HepG2 (cell line): ENCODE data around the gene DLG4. TPM values are rescaled to one million over a fixed set of nuclear protein-coding genes. Genes with fewer than 3 reads are reported as not detected.

Experiments used
- BHLHE40 ChIP-seq: IDR thresholded peaks from 2 replicates; pipeline ENCODE4 v1.6.1; 2011; ENCODE audit warnings: low read length, improper control_type of control experiment
- CREM ChIP-seq, 2 experiments: sonication (generic) in 1 of 2; formaldehyde crosslinking in 1 of 2; IDR thresholded peaks; 2 replicates each; pipeline versions ENCODE4 v1.4.0 to v1.6.1; 2016 to 2020; ENCODE audit warnings: antibody characterized with exemption in 1 of 2, mild to moderate bottlenecking in 1 of 2, missing genetic modification reagents in 1 of 2
- HNF1B ChIP-seq: sonication (generic); formaldehyde crosslinking; IDR thresholded peaks from 2 replicates; pipeline ENCODE4 v1.5.1; 2020; ENCODE audit warnings: mild to moderate bottlenecking, moderate library complexity, missing genetic modification reagents
- KAT8 ChIP-seq: IDR thresholded peaks from 2 replicates; pipeline ENCODE4 v1.6.1; 2016; ENCODE audit warnings: missing genetic modification reagents, missing compliant biosample characterization
- MAX ChIP-seq: IDR thresholded peaks from 2 replicates; pipeline ENCODE4 v1.6.1; 2012; ENCODE audit warnings: inconsistent platforms
- POLR2A ChIP-seq, 2 experiments: IDR thresholded peaks; 2 replicates each; pipeline ENCODE4 v1.6.1; 2011; ENCODE audit warnings: low read depth in 2 of 2, low read length in 2 of 2, mild to moderate bottlenecking in 1 of 2, moderate library complexity in 1 of 2; ENCODE audit not compliant: insufficient read depth in 1 of 2
- PTBP1 ChIP-seq: fragments of 200-400 bp; formaldehyde crosslinking; IDR thresholded peaks from 2 replicates; pipeline ENCODE4 v1.6.1; 2018; ENCODE audit warnings: low read length, low read depth; ENCODE audit not compliant: poor library complexity, severe bottlenecking
- RFX1 ChIP-seq: fragments of 450-650 bp; IDR thresholded peaks from 2 replicates; pipeline ENCODE4 v1.6.1; 2017
- SETDB1 ChIP-seq: sonication (generic); formaldehyde crosslinking; IDR thresholded peaks from 2 replicates; pipeline ENCODE4 v1.5.1; 2020; ENCODE audit warnings: missing genetic modification reagents, mild to moderate bottlenecking, borderline replicate concordance
- SIX1 ChIP-seq: sonication (generic); formaldehyde crosslinking; IDR thresholded peaks from 2 replicates; pipeline ENCODE4 v1.4.0; 2020; ENCODE audit warnings: missing genetic modification reagents, borderline replicate concordance
- SSRP1 ChIP-seq: IDR thresholded peaks from 2 replicates; pipeline ENCODE4 v1.6.1; 2016; ENCODE audit warnings: control low read depth
- STAG1 ChIP-seq: sonication (generic); formaldehyde crosslinking; IDR thresholded peaks from 2 replicates; pipeline ENCODE4 v1.4.0; 2020; ENCODE audit warnings: missing genetic modification reagents
- SYNCRIP ChIP-seq: fragments of 200-400 bp; formaldehyde crosslinking; IDR thresholded peaks from 2 replicates; pipeline ENCODE4 v1.6.1; 2018; ENCODE audit warnings: mild to moderate bottlenecking, low read depth, low read length; ENCODE audit not compliant: insufficient read depth
- USF2 ChIP-seq, 2 experiments: sonication (generic) in 1 of 2; formaldehyde crosslinking in 1 of 2; IDR thresholded peaks; 2 replicates each; pipeline versions ENCODE4 v1.5.1 to v1.6.1; 2011 to 2020; ENCODE audit warnings: borderline replicate concordance in 1 of 2, low read depth in 1 of 2, low read length in 1 of 2, mild to moderate bottlenecking in 1 of 2, missing genetic modification reagents in 1 of 2, moderate library complexity in 1 of 2
- ZNF383 ChIP-seq: sonication (generic); formaldehyde crosslinking; IDR thresholded peaks from 2 replicates; pipeline ENCODE4 v1.4.0; 2020; ENCODE audit warnings: missing genetic modification reagents, mild to moderate bottlenecking, borderline replicate concordance
- ZNF567 ChIP-seq: sonication (generic); formaldehyde crosslinking; IDR thresholded peaks from 2 replicates; pipeline ENCODE4 v1.8.1; 2023; ENCODE audit warnings: mild to moderate bottlenecking, missing genetic modification reagents, borderline replicate concordance
- ZSCAN25 ChIP-seq: sonication (generic); formaldehyde crosslinking; IDR thresholded peaks from 2 replicates; pipeline ENCODE4 v1.8.0; 2022; ENCODE audit warnings: mild to moderate bottlenecking, missing genetic modification reagents
- polyA plus RNA-seq, 8 experiments: library from polyadenylated mRNA; depleted of rRNA in 3 of 8; stranded (reverse) in 7 of 8; unstranded in 1 of 8; fragments of >200 nt; fragmentation: Illumina TruSeq in 4 of 8; extraction: Trizol in 4 of 8; gene quantifications; 2 replicates each; pipeline versions ENCODE4 v1.2.1 to v1.2.3, GENCODE V29; 2011 to 2016; ENCODE audit warnings: low read depth in 4 of 8, missing spikeins in 1 of 8, mixed read lengths in 1 of 8; ENCODE audit not compliant: insufficient read depth in 1 of 8
- total RNA-seq, 5 experiments: library from RNA; depleted of rRNA; stranded (reverse); fragments of >200 nt; fragmentation: Illumina TruSeq; extraction: Trizol; gene quantifications; 2 replicates each; pipeline ENCODE4 v1.2.3, GENCODE V29; 2016; ENCODE audit warnings: low read depth in 1 of 5
- TF ChIP-seq, protein P1 (sequence below), 2 experiments: sonication (generic) in 1 of 2; formaldehyde crosslinking in 1 of 2; IDR thresholded peaks; 2 replicates each; pipeline versions ENCODE4 v1.4.0 to v1.6.1; 2016 to 2020; ENCODE audit warnings: borderline replicate concordance in 1 of 2, low read depth in 1 of 2, mild to moderate bottlenecking in 1 of 2, missing genetic modification reagents in 1 of 2

Gene DLG4
- total and polyA plus RNA-seq, 2 of the 13 experiments (the other 11 are each of a cell fraction or from before 2014, with no cell fraction given): 0.71 to 4.3 TPM

GRCh38 chr17:7214300-7215135 lies 5.1 kb downstream of the DLG4 start (continued):
- TF ChIP-seq HNF1B (CRISPR knock-in tag) (peak; percentile 63), SIX1 (CRISPR knock-in tag) (no peak), SSRP1 (CRISPR knock-in tag) (no peak), SETDB1 (CRISPR knock-in tag) (no peak), POLR2A (IDR thresholded peaks at IDR 0.05; ENCODE audit: insufficient read depth in 1 of 2, low read depth in 2 of 2, low read length in 2 of 2) (no peak), KAT8 (no peak), SYNCRIP (no peak), ZNF383 (CRISPR knock-in tag) (peak; percentile 80; the same call in 1 of the 2 replicates), PTBP1 (no peak), STAG1 (CRISPR knock-in tag) (peak; percentile 58), CREM (IDR thresholded peaks at IDR 0.05) (peak; percentile 78; the same call in 1 of the 2 replicates), CREM (CRISPR knock-in tag; IDR thresholded peaks at IDR 0.05) (no peak), RFX1 (peak; percentile 72), ZSCAN25 (CRISPR knock-in tag) (peak; percentile 35; the same call in 1 of the 2 replicates), MAX (peak; percentile 20), ZNF567 (CRISPR knock-in tag) (0 out of 2 replicates have a peak, but pooled peaks have one; percentile 36), BHLHE40 (peak; percentile 8; the same call in 1 of the 2 replicates), USF2 (IDR thresholded peaks at IDR 0.05; ENCODE audit: low read depth, low read length) (0 out of 2 replicates have a peak, but pooled peaks have one; percentile 11), USF2 (CRISPR knock-in tag; IDR thresholded peaks at IDR 0.05; ENCODE audit: borderline replicate concordance) (no peak; the same call in 1 of the 2 replicates)
- TF ChIP-seq, protein P1, sequence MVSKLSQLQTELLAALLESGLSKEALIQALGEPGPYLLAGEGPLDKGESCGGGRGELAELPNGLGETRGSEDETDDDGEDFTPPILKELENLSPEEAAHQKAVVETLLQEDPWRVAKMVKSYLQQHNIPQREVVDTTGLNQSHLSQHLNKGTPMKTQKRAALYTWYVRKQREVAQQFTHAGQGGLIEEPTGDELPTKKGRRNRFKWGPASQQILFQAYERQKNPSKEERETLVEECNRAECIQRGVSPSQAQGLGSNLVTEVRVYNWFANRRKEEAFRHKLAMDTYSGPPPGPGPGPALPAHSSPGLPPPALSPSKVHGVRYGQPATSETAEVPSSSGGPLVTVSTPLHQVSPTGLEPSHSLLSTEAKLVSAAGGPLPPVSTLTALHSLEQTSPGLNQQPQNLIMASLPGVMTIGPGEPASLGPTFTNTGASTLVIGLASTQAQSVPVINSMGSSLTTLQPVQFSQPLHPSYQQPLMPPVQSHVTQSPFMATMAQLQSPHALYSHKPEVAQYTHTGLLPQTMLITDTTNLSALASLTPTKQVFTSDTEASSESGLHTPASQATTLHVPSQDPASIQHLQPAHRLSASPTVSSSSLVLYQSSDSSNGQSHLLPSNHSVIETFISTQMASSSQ (IDR thresholded peaks at IDR 0.05; ENCODE audit: low read depth): no peak
- TF ChIP-seq, protein P1 (CRISPR knock-in tag; IDR thresholded peaks at IDR 0.05; ENCODE audit: borderline replicate concordance): peak; percentile 57; the same call in 1 of the 2 replicates
